Measurements from ENCODE around the gene EED. TPM values are rescaled to one million over a fixed set of nuclear protein-coding genes. Genes with fewer than 3 reads are reported as not detected.
A peak's percentile ranks its signal among the peaks of the same experiment; 100 is the strongest.

EED gene
- polyA plus RNA-seq, 3 donors, result 2.3 to 17.8 (median 5.1) TPM

DNA sequence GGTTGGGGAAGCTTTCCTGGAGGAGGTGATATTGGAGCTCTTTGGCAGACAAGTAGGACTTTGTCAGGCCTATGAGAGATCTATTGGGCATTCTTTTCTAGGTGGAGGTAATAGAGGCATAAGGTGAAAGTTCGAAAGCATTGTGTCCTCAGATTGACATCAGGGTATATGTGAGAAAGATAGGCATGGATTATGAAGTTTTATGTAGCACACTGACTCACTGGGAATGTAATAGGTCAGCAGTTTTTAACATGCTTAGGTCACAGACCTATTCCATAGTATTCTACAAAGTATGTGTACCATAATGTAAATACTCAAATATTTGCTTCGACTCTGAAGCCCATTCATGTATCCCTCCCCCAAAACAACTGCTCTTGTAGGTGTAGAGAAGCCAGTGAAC lies 69.2 kb downstream of the EED start:
- H3K4me3 ChIP-seq (replicated peaks in 1 of 3; ENCODE audit: low read depth in 2 of 3, low read length in 3 of 3), result no peak overlapping the region
- DNase-seq, result no peak
- TF ChIP-seq, protein P1, sequence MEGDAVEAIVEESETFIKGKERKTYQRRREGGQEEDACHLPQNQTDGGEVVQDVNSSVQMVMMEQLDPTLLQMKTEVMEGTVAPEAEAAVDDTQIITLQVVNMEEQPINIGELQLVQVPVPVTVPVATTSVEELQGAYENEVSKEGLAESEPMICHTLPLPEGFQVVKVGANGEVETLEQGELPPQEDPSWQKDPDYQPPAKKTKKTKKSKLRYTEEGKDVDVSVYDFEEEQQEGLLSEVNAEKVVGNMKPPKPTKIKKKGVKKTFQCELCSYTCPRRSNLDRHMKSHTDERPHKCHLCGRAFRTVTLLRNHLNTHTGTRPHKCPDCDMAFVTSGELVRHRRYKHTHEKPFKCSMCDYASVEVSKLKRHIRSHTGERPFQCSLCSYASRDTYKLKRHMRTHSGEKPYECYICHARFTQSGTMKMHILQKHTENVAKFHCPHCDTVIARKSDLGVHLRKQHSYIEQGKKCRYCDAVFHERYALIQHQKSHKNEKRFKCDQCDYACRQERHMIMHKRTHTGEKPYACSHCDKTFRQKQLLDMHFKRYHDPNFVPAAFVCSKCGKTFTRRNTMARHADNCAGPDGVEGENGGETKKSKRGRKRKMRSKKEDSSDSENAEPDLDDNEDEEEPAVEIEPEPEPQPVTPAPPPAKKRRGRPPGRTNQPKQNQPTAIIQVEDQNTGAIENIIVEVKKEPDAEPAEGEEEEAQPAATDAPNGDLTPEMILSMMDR (IDR thresholded peaks at IDR 0.05), result no peak
- H3K4me1 ChIP-seq (ENCODE audit: control insufficient read depth in 1 of 2, insufficient read depth in 2 of 2, low read length in 2 of 2), result no peaks in the 10 kb centered on the region
- H3K27me3 ChIP-seq (ENCODE audit: control insufficient read depth in 2 of 2, insufficient read depth in 2 of 2, low read length in 2 of 2), result no peaks in the 10 kb centered on the region
- H4K20me1 ChIP-seq (ENCODE audit: insufficient read depth, low read length), result no peaks in the 10 kb centered on the region
- H3K9me3 ChIP-seq (replicated peaks in 1 of 2; ENCODE audit: control insufficient read depth in 1 of 2, insufficient read depth in 1 of 2, low read length in 2 of 2), result no peaks in the 10 kb centered on the region
- no peak overlapping the region for H2AFZ ChIP-seq (ENCODE audit: insufficient read depth, low read depth, low read length, poor library complexity, severe bottlenecking)
- Mint-ChIP-seq H3K27ac (peak overlapping the region in 1 of 7 donors; percentile 16), H3K27me3 (ENCODE audit: low read depth in 3 of 3) (no peaks in the 10 kb centered on the region), H3K4me1 (peaks cover 9% of the 10 kb centered on the region), H3K4me3 (no peak overlapping the region), H3K9me3 (peaks cover 0 to 4% (median 0%) of the 10 kb centered on the region in 7 donors), H3K36me3 (peaks cover 46 to 71% of the 10 kb centered on the region in 2 donors)
- H3K27ac ChIP-seq (ENCODE audit: low read depth in 1 of 2, low read length in 2 of 2), result no peak overlapping the region
- H3K4me2 ChIP-seq (replicated peaks; ENCODE audit: extremely low read depth, low read length, poor library complexity, severe bottlenecking), result no peak overlapping the region
- no peak overlapping the region for H3K9ac ChIP-seq (ENCODE audit: insufficient read depth, low read length, poor library complexity, severe bottlenecking)
- intact Hi-C loops (cut with micrococcal nuclease), result no loop called here
- peaks cover 9% of the 10 kb centered on the region for H3K79me2 ChIP-seq (ENCODE audit: insufficient read depth, low read length)
- 100% methylated on average over 1 of the region's 2 CpGs for WGBS (ENCODE audit: insufficient coverage)
- peaks cover 16 to 38% of the 10 kb centered on the region in 2 donors for H3K36me3 ChIP-seq (replicated peaks in 1 of 2; ENCODE audit: control insufficient read depth in 1 of 2, insufficient read depth in 2 of 2, low read length in 2 of 2)

DNA sequence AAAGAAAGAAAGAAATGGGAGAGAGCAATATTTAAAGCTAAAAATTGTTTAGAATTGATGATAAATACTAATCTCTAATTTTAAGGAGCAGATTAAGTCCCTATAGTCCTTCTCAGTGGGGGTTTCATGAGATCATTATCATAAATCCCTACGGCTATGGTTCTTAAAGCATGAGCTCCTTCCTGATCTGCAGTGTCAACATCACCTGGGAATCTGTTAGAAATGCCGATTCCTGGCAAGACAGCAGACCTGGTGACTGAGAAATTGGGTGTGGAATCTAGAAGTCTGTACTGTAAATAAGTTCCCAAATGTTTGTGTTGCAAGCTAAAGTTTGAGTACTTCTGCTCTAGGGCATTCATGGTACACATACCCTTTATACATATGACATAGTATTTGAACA lies 70.1 kb downstream of the EED start:
- H3K4me3 Mint-ChIP-seq, result no peak overlapping the region
- no peak overlapping the region for H3K4me2 ChIP-seq (replicated peaks; ENCODE audit: extremely low read depth, low read length, poor library complexity, severe bottlenecking)
- peaks cover 9% of the 10 kb centered on the region for H3K4me1 Mint-ChIP-seq
- H3K27ac Mint-ChIP-seq, result peak overlapping the region in 1 of 7 donors; percentile 6
- H3K27me3 ChIP-seq (ENCODE audit: control insufficient read depth in 2 of 2, insufficient read depth in 2 of 2, low read length in 2 of 2), result no peaks in the 10 kb centered on the region
- H3K27me3 Mint-ChIP-seq (ENCODE audit: low read depth in 3 of 3), result no peaks in the 10 kb centered on the region
- no peaks in the 10 kb centered on the region for H3K4me1 ChIP-seq (ENCODE audit: control insufficient read depth in 1 of 2, insufficient read depth in 2 of 2, low read length in 2 of 2)
- no peak overlapping the region for H2AFZ ChIP-seq (ENCODE audit: insufficient read depth, low read depth, low read length, poor library complexity, severe bottlenecking)
- no peak overlapping the region for H3K4me3 ChIP-seq (replicated peaks in 1 of 3; ENCODE audit: low read depth in 2 of 3, low read length in 3 of 3)
- peaks cover 0 to 4% (median 0%) of the 10 kb centered on the region in 7 donors for H3K9me3 Mint-ChIP-seq
- peaks cover 43 to 72% of the 10 kb centered on the region in 2 donors for H3K36me3 Mint-ChIP-seq
- no peaks in the 10 kb centered on the region for H3K9me3 ChIP-seq (replicated peaks in 1 of 2; ENCODE audit: control insufficient read depth in 1 of 2, insufficient read depth in 1 of 2, low read length in 2 of 2)
- no CpG with 5 or more reads among the region's 2 CpGs for WGBS (ENCODE audit: insufficient coverage)
- H3K79me2 ChIP-seq (ENCODE audit: insufficient read depth, low read length), result peaks cover 9% of the 10 kb centered on the region
- no peaks in the 10 kb centered on the region for H4K20me1 ChIP-seq (ENCODE audit: insufficient read depth, low read length)
- TF ChIP-seq, protein P1 (IDR thresholded peaks at IDR 0.05), result no peak
- DNase-seq, result no peak
- H3K9ac ChIP-seq (ENCODE audit: insufficient read depth, low read length, poor library complexity, severe bottlenecking), result no peak overlapping the region
- peaks cover 16 to 46% of the 10 kb centered on the region in 2 donors for H3K36me3 ChIP-seq (replicated peaks in 1 of 2; ENCODE audit: control insufficient read depth in 1 of 2, insufficient read depth in 2 of 2, low read length in 2 of 2)
- intact Hi-C loops (cut with micrococcal nuclease), result no loop called here
- no peak overlapping the region for H3K27ac ChIP-seq (ENCODE audit: low read depth in 1 of 2, low read length in 2 of 2)

Small RNA genes lying within 50 kb of the gene (small RNA-seq; reads per million reads assigned to genes)
- gene RF00017 (ENCODE audit: insufficient read length, low read depth), result not detected
- not detected for gene RN7SL225P (ENCODE audit: insufficient read length, low read depth)

Other genes starting within 250 kb of the EED start
- 100 to 1,000 TPM in 1 of 3 donors, 10 to 100 TPM in 2; 62.4 to 241 (median 81.0) TPM for gene PICALM, start 175.7 kb upstream of the EED start, polyA plus RNA-seq
- 10 to 100 TPM; 21.5 to 71.2 (median 65.4) TPM for gene HIKESHI, start 57.5 kb downstream of the EED start, polyA plus RNA-seq
- gene CCDC81, start 130.1 kb downstream of the EED start, polyA plus RNA-seq, result under 1 TPM; 0.11 to 0.31 (median 0.24) TPM

Measured in CD14-positive monocyte (primary cell).